CD4-positive, alpha-beta T cell treated with Interleukin-1 beta for 1 hour (primary cell): ENCODE measurements around the gene NF1.
"Not testable (repeated sequence)": the region's sequence is repeated elsewhere in the genome, so short reads cannot be mapped to it uniquely, and the experiment has no call there.

Experiments used
- DNase-seq, 2 donors: peaks; one replicate each; pipeline ENCODE4 v3.0.0-alpha.2; 2020 to 2022

Gene NF1

GRCh38 chr17:31345191-31345747, 250.5 kb downstream of the NF1 start:
- not testable (repeated sequence) for DNase-seq

DNA sequence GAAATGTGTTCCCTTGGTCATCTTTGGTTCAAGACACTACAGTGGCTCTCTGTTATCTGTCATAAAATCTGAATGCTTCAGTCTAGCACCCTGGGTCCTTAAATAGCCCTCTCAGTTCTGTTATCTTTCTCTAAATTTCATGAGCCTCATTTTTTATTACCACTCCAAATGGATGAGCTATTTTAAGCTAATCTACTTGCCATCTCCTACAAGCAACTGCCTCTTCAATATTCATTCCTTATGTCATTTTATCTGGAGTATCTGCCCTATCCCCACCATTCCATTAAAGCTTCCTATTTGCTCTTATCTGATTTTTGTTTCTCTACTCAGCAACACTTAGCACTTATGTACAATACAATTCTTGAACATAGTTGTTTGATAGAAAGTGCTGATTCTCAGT, 254.7 kb downstream of the NF1 start:
- no peak for DNase-seq

DNA sequence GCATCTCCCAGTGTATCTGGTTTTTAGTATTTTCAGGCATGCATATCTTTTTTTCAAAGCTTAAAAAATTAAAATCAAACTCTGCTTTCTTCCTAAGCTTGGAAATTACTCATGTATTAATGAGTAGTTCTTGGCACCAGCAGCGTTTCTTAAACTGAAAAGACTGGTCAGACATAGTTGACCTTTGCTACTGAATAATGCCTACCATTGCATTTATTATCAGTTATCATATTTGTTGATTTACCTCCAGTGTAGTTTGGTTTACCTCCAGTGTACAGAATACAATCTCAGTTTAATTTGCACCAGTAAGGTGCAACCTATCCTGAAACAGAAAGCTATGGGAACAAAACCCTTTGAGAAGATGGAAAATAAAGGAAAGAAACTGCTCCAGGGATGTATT, 261.2 kb downstream of the NF1 start:
- DNase-seq: no peak

DNA sequence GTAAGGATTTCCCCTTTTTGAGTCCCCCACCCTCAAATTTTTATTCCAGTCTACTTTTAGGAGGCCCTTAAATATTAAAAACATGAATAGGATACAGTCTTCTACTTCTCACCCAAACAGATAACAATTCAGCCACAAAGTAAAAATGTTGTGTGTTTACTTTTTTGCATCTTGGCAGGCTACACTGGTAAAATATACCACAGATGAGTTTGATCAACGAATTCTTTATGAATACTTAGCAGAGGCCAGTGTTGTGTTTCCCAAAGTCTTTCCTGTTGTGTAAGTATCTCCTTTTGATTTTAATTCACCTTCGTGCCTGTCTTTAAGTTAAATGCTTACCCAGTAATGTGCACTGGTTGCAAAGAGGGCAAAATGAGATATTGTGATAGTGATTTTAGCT, 262.3 kb downstream of the NF1 start:
- DNase-seq: no peak

- no peak for DNase-seq
These were observed 263.1 kb downstream of the NF1 start for GRCh38 chr17:31357839-31358394.

DNA sequence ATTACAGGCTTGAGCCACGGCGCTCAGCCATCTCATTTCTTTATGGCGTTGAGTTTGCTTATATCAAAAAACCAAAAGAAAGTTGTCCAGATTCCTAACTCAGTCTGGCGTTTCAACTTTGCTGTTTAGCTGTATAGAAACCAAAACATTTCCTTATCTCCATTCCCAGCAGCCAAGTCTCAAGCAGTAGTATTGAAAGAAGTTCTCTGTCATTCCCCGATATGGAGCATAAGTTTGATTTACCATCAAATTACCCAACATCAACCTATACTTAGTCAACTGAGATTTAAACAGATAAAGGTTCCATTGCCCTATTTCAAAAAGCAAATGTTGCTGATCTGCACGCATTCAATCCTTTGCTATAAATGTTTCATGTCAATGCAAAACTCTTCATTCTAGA, 269.2 kb downstream of the NF1 start:
- DNase-seq: no peak

GRCh38 chr17:31366088-31366487, 271.3 kb downstream of the NF1 start:
- DNase-seq: no peak

GRCh38 chr17:31369266-31369665, 274.5 kb downstream of the NF1 start:
- DNase-seq: no peak

GRCh38 chr17:31371511-31372097, 276.8 kb downstream of the NF1 start:
- DNase-seq: no peak

- DNase-seq: peak; percentile 30 to 69
These were observed 278.6 kb downstream of the NF1 start for GRCh38 chr17:31373150-31374093.

GRCh38 chr17:31374094-31374447, 279.3 kb downstream of the NF1 start:
- DNase-seq: no peak

- no peak for DNase-seq
These were observed 279.7 kb downstream of the NF1 start for GRCh38 chr17:31374503-31374902.

DNA sequence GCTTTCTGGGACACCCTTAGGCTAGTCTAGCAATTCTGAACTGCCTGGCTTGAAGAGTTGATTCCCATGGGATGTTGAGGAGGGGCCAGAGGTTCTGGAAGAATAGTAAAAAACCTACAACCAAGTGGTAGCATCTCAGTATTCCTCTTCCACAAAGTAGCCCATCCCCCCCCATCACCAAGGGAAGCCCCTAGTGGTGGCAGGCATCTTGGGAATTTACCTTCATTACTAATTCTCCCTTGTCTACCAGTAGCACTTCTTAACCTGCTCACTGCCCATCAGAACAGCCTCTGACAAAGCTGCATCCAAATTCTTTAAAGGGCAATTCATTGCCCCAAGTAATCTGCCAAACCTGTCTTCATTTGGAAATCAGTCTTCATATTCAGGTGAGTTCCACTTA, 283.9 kb downstream of the NF1 start:
- no peak for DNase-seq

GRCh38 chr17:31379597-31380205, 284.9 kb downstream of the NF1 start:
- DNase-seq: no peak

GRCh38 chr17:31381165-31381668, 286.4 kb downstream of the NF1 start:
- DNase-seq: no peak

DNA sequence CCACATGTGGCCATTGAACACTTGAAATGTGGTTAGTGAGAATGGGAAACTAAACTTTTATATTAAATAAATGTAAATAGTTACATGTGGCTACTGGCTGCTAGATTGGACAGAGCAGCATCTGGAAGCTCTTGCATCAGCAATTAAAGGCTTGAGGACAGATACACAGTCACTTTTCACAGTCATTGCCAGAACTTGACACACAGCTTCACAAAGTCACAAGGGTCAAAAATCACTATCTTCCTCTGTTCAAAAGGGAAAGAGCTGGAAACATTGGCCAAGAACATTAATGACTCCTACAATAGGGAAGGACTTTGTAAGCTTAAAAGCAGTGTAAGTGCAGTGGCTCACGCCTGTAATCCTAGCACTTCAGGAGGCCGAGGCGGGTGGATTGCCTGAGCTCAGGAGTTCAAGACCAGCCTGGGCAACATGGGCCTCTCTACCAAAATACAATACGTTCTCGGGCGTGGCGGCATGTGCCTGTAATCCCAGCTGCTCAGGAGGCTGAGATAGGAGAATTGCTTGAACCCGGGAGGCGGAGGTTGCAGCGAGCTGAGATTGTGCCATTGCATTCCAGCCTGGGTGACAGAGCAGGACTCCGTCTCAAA, 288.0 kb downstream of the NF1 start:
- DNase-seq: not testable (repeated sequence)

DNA sequence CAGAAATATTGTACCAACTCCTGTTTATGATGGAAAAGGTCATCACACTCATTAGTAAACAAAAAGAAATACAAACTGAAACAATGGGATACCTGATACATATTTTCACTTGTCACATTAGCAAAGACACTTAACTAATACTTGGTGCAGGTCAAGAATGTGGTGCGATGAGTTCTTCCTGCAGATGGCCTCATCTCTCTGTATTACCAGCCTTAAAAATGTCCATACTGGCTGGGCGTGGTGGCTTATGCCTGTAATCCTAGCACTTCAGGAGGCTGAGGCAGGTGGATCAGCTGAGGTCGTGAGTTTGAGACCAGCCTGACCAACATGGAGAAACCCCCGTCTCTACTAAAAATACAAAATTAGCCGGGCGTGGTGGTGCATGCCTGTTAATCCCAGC, 288.7 kb downstream of the NF1 start:
- DNase-seq: not testable (repeated sequence)

- no peak for DNase-seq
These were observed 290.9 kb downstream of the NF1 start for GRCh38 chr17:31385428-31386285.

DNA sequence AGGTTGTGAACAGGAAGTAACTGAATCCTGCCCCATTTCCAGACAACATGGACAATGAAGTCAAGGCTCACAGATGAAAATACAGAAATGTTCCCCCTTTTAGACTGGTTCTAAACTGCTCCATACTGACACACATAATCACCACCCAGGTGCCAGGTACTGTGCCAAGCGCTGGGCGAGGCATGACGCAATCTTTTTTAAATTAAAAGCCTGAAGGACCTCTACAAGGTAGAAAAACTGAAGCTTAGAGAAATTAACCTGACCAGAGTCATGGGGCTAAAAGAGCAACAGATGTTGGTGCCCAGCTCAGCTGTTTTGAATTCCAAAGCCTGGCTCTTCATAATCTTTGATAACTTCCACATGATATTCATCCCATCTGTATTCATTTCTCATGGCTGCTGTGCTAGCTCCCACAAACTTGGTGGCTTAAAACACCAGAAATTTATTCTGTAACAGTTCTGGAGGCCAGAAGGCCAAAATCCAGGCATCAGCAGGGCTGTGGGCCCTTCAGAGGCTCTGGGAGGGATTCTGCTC, 291.8 kb downstream of the NF1 start:
- DNase-seq: no peak

GRCh38 chr17:31387438-31387837, 292.7 kb downstream of the NF1 start:
- DNase-seq: no peak

DNA sequence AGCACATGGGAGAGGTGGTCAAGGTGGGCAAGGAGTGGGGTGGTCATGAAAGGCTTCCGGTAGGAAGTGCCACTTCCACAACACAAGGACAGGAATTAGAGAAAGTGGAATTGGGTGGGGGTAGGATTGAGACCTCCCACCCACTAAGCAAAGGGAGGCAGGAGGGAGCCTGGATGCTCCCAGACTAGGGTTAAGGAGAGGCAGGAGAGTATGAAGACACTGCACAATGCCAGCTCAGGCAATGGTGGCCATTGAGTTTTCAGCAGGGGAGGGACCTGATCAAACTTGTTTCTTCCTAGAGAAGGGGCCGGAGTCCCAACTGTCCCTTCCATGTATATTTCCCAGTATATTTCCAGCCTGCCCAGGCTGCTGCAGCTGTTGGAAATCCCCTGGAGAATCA, 293.6 kb downstream of the NF1 start:
- DNase-seq: no peak
